ENCODE results near the gene GSN. TPM values are rescaled to one million over a fixed set of nuclear protein-coding genes. Genes with fewer than 3 reads are reported as not detected.

The GSN gene
- total RNA-seq, 1 donor from 2014 or later, result 360 TPM

DNA sequence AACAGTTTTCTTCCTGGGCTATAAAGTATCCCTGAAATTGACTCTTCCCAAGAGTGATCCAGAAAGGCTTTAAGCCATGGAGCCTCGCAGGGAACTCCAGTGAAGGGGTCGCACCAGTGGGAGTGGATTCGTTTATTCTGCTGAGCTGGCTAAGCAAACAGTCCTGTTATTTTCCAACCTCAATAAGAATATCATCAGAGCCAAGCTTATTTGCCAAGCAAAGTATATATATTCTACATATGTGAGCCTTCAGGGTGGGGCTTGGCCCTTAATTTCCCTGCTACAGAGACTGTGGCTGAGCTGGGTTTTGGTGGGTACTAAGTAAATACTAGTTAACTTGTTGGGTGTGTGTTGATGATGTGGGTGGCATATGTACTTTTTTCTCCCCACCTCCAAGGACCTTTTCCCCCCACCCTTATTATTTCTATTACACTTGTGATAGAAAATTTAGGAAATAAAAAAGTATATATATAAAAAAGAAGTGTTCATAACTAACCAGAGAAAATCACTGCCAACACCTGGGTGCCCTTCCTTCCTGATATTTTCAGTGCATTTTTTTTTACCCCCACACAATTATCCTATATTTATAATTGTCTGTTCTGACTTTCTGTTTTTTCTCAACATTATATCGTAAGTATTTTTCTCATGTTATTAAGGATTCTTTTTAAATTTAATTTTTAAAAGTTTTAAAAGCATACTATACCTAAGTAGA, 5.3 kb downstream of the GSN start:
- DNase-seq, result no peak

DNA sequence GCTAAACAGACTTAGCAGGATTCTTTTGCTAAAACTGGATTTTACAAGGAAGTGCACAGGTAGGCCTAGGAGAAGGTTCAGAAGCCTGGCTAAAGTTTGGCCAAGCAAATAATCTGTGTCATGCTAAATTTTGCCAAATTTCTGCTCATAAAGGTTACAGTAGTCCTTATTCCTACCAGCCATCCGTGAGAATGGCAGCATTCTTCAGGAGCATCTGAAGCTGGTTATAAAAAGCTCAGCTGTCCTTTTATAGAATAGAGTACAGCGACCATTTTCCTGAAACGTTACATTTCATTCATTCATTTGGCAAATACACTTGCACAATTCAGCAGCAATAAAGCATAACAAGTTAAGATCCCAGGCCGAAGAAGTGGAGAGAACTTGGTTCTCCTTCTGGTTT, 6.9 kb downstream of the GSN start:
- DNase-seq, result no peak

DNA sequence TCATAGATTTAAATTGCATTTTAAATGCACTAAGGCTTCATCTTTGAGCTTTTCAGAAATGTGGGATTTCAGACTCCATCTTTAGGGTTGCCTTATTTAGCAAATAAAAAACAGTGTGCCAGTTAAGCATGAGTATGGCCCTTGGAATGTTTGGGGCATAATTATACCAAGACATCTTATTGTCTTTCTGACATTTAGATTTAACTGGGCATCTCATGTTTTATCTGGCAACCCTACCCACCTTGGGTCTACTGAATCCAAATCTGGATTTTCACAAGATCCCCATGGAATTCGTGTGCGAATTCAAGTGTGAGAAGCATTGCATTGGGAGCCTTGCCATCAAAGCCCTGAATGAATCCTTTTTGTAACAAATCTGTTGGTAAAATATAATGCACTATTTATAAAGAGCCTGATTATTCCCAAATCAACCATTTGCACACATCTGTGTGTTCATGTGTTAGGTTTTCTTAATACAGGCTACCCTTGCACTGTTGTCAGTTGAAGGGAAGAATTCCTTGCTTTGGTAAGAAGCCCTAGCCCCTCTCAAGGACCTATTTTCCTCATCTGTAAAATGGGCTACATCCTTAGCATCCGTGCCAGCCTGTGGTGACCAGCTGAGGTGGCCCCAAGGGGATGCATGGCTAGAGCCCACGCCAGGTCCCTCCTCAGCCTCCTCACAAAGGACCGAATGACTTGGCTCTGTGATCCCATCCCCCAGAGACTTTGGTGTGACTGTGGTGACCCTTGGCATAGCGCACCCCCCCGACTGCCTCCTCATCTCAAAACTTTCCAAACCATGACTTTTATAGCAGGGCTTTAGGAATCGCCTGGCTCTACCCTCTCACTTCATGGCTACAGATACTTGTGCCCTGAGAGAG, 8.1 kb downstream of the GSN start:
- no peak for DNase-seq

DNA sequence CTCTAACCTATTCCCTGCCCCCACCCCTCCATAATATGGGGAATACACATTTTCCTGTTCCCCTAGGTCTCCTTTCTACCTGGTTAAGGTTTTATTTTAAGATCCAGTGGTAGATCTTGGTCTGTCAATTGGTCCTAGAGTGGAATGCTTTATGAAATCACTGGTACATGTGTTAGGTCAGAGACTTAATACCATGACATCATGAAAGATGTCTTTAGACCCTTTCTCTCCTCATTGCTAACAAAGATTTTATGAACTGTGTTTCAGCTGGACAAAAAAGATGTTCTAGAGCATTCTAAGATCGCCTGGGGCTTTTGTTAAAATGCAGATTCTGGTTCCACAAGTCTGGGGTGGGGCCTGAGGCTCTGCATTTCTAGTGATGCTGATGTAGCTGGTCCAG, 9.1 kb downstream of the GSN start:
- DNase-seq, result no peak

DNA sequence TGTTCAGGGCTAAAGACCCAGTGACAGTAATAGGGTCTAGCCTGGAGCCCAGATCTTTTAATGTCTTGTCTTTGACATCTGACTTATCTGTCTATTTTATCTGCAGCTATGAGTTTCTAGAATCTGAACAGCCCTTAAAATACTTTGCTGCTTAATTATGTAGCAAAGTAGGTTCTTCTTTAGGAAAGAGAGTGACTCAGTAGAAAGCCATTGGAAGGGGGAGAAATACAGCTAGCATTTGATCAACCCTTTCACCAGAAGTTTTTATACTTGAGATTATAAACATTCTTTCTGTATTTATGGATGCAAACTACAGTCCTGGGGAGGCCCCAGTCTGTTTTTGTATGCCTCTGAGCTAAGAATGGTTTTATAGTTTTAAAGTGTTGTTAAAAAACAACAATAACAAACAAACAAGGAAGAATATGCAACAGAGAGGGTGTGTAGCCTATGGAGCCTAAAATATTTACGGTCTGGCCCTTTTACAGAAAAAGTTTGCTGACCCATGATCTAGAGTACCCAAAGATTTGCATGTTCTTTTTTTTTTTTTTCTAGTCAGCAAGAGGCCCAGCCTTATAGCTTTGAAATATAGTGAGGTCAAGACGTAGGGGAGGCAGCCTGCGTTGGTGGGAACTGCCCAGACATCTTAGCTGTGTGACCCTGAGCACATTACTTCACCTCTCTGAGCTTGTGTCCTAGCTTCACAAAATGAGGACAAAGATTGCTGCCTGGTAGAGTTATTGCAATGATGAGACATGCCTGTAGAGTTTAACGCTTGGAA, 9.7 kb downstream of the GSN start:
- no peak for DNase-seq

DNA sequence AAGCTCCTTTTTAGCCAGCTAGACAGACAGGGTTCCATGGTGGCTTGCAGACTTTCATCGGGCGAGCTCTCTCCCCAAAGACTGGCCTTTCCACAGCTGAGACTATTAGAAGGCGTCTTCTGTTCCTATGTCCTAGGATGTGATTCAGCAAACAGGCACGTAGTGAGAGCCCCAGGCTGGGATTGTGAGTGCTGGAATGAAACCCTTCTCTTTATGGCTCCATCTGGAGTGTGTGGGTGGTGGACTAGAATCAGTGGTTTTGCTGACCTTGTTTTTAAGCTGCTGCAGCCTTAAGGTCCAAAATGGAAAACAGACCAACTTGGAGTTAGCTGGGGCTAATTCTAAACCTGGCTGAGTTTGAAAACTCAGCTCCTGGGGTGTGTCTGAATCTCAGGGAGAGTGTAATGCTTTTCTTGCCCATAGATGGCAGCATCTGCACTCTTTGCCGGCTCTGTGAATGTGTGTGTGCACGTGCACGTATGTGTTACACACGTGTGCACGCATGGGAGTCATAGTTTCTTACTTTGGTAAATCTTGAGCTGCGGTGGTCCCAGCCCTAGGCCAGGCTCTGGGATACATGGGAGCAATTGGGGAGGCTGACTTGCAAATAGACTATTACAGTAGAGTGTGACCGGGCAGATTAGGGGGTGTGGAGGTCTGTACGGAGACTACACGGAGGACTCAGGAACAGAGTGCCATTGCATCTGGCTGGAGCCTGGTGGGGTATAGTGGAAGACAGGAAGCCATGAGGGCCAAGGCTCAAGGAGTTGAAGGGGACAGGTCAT, 10.7 kb downstream of the GSN start:
- DNase-seq, result peak; percentile 99

DNA sequence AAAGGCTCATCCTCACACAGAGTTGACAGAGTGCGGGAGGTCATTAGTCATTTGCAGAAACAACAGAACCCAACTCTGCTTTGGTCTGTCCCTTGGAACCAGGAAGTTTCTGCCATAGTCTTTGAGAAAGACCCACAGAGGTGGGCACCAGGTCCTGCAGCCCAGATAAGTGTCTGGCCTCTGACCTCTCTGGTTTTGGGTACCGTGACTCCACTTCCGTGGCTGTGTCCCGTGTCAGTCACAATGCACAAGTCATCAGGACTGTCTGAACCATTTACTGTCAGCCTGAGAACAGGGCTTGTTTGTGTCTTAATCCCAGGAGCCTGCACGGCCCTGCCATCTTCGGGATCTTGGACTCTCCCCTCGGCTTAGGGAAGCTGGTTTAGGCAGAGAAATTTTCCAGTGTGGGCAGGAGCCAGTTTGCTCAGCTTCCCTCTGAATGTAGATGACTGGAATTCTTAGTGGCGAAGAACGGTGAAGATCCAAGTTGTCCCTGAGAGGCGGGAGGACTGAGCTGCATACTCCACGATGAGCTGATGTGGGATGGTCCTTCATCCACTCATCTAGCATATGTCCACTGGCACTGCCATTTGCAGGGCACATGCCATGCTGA, 11.9 kb downstream of the GSN start:
- DNase-seq, result no peak

DNA sequence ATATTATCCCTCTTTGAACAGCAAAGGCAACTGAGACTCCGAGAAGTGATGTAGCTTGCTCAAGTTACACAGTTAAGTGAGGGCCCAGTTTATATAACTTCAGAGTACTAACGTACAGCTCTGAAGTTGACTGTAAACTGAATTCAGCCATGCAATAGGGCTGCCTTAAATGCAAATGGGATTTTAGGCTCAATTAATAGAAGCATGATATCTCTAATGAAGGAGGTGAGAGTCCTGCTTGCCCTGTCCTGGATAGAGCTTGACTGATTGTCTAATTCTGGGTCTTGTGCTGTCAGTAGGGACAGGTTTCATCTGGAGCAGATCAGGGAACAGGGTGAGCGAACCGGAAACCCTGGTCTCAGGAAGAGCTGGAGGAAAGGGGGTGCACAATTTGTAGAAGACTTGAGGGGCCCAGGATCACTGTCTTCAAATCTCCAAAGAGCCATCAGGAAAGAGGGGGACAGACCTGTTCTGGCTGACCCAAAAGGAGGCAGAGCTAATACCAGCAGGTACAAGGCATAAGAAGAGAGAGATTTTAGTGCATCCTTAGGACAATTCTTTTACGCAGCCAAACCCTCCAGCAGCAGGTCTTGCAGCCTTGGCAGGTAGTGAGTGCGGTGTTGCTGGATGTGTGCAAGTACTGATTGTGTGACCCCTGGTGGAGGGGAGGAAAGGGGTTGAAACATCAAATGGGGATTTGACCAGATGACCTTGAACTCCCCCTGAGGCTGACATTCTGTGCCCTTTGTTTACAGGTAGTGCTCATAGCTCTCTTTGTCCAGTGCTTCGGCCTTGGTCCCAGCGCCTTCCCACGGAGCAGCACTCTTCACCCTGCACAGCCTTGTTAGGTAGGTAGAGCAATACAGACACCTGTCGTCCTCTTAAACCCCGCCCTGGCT, 13.0 kb downstream of the GSN start:
- no peak for DNase-seq

DNA sequence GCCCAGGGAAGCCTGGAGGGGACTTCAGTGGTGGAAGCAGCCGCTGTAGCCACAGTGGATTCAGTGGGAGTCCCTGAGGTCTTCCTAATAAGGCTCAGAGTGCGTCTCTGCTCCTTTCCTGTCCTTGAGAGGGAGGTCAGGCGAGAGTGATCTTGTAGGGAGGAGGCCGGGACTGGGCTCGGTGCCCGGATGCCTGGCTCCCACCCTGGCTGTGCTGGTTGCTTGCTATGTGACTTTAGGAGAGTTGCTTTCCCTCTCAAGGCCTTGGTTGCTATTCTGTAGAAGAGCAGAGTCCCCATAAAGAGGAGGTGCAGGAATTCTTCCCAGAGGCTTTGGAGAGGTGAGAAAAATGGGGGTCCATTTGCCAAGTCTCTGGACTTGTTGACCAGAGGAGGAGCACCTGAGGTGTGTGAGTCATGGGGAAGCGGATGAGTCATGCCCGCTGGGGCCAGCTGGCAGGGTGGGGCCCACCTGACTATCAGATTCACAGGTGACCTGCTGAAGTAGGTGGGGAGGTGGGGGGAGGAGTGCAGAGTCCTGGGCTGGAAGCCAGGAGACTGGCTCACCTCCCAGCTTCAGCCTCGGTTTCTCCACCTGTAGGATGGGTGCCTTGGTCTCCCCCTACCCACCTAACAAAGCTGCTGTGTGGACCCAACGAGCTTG, 13.8 kb downstream of the GSN start:
- no peak for DNase-seq

DNA sequence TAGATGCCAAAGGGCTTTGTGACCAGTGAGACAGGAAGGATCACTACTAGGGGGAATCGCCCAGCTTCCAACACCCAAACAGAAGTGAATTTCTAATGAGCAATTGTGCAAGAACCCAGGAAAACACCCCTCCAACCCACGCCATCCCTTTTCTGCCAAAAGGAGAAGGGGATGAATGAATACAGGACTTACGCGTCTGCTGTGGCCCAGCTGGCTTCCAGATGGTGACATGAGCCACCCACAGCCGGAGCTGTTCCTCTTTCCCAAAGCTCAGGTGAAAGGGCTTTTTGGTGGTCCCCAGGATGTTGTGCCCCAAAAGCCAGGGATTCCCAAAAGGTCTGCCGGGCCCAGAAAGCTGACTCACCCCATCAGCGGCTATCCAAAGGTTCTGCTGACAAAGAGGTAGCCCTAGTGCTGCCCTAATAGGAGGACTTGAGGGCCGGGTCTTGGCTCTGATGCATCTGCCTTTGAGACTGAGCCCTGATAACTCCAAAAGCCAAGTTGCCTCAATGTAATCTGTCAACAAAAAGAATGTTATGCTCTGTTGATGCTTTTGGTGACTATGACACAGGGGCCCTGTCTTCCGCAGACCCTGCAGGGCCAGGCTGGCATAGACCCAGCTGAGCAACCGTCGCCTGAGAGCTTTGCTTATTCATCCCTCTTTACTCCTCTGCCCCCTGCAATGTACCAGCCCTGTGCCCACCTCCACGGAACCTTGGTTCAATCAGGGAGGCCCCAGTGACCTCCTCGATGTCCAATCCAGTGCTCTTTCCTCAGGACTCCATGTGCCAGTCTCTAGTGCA, 14.5 kb downstream of the GSN start:
- peak; percentile 90 for DNase-seq

DNA sequence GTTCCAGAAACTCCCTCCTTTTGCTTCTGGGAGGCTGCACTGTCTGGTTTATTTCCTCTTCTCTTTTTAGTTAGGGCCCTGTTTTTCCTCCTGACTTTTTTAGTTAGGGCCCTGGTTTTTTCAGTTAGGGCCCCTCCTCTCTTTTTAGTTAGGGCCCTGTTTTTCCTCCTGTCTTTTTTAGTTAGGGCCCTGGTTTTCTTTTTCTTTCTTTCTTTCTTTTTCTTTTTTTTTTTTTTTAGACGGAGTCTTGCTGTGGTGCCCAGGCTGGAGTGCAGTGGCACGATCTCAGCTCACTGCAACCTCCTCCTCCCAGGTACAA, 15.1 kb downstream of the GSN start:
- DNase-seq, result no peak

DNA sequence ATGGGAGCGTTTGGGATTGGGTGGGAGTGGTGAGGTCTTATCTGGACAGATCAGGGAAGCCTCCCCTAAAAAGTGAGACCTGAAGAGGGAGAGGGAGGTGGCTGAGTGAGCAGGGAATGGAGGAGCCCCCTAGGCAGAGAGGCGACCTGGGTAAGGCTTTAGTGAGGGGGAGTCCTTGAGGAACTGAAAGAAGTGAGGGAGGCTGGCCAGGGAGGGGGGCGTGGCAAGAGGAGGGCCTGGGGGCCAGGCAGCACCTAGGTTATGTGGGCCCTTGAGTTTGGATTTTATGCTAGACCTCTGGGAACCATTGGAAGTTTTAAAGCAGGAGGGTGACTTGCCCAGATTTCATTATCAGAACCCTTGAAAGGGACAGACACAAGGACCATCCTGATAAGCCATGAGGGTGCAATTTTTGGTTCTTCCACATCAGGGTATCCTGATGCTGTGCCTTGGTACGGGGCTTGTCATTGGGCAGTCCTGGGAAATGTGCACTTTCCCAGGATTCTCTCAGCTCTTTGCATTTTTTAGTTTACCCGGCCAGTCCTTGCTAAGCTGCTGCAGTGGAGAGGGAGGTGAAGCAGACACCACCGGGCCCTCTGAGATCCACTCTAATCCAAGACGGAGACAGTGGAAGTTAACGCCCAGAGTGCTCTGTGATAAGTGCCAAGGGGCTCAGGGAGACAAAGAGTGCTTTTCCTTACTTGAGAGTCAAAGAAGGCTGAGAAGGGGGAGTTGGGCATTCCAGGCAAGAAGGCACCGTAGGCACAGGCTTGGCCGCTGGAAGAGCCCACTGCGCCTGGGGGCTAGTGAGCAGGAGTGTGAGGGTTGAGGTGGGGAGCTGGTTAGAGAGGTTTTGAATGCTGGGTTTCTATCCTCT, 16.1 kb downstream of the GSN start:
- no peak for DNase-seq

DNA sequence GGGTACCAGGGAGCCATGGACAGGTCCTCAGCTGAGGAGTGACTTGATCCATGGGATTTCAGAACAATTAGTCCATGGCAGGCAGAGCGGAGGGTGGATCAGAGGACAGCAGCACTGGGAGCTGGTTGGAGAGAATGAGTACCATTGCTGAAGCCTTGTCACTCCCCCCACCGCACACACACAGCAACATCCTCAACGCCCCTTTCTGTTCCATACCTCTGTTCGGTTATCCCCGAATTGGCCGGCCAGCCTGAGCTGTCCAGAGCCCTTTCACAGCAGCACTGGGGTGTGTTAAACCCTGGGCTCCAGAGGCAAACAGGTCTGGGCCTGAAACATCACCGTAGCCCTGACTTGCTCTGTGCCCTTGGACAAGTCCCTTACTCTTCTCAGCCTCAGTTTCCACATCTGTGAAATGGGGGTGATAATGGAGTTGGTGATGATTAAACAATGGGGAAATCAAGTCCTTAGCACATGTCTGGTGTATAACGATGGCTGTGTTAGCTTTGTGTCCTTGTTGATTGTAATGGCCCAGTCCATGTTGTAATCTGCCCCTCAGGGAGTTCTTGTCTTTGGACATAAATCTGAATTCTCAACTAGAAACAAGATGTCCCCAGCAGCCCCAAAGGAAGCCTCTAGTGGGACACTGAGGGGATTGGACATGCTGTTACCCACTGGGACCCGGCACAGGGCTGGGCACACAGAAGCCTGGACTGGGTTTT, 16.9 kb downstream of the GSN start:
- DNase-seq, result no peak

DNA sequence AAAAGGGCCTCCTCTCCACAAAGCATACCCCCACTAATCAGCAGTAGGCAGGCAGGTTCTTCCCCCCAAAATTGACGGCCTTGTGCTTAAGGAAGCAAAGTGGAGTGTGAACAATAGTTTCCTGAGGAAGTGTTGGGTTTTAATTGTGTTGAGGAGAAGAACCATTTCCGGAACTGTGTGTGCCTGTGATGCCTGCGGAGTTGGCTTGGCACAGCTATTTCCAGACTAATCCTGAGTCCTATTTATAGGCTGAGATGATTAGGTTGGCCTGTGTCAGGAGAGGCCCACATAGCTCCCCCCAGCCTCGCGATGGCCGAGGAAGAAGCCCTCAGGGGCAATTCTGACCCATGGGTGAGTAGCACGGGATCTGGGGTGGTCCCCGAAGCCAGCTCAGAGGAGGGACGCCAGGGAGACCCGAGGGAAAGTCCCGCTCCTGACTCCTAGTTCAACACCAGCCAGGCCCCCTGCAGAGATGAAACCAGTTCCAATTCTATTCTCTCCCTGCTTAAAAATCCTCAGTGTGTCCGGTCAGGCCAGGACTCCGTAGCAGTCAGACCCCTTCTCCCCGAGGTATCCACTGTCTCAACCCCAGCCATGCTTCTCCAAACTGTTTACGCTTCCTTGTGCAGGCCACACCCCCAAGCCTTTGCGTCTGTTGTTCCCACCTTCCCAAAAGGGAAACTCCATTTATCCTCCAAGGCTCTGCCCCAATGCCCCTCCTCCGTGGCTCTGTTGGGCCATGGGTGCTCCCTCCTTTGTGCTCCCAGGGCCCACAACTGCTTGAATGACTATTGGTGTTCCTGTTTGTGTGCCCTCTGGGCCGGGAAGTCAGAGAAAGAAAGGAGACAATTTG, 18.1 kb downstream of the GSN start:
- peak; percentile 65 for DNase-seq

DNA sequence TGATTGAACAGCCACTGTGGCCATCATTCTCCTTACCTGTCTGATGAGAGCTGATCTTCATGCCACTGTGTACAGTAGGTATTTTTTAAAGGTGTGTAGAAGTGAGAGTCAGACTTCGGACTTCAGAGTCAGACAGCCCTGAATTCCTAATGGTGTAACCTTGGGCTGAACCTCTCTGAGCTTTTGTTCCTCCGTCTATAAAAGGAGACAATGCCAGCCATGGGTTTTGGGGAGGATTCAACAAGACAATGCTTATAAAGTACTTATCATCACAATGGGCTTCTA, 18.7 kb downstream of the GSN start:
- no peak for DNase-seq

DNA sequence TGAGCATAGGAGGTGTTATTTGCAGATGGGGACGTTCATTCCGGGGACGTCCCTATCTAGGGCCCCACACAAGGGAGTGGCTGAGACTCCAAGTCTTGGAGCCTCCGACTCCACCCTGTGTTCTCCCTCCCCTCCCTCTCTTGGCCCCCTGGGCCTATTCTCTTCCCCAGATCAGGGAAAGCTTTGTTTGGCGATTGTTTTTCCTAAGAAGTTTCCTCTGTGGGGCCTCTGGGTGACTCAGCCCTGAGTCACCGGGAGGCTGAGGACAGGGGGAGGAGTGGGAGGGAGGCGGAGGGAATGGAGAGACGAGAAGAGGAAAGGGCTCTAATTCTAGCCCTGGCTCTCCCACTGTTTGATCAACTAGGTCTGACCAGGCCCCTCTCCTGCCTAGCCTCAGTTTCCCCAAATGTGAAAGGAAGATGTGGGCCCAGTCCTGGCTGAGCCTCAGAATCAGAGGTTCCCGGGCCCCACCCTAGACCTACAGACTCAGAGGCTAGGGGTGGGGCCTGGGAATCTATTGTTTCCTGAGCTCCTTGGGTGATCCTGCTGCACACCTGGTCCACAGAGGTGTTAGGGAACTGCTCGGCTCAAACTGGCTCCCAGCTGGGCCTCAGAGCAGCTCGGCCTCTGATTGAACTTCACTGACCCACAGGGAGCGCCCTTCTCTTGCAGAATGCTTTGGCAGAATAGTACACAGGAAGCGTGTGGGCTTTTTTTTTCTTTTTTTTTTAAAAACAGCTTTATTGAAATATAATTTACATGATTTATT, 19.2 kb downstream of the GSN start:
- peak; percentile 93 for DNase-seq
